HG03469 (cell line): ENCODE measurements around the gene DLGAP5.

Experiments
- ATAC-seq: cut with Tn5 transposase; IDR thresholded peaks from one replicate; pipeline ENCODE4 v1.9.1; 2021; ENCODE audit warnings: mild to moderate bottlenecking, moderate library complexity, moderate number of reproducible peaks; ENCODE audit not compliant: unreplicated experiment

The DLGAP5 gene

DNA sequence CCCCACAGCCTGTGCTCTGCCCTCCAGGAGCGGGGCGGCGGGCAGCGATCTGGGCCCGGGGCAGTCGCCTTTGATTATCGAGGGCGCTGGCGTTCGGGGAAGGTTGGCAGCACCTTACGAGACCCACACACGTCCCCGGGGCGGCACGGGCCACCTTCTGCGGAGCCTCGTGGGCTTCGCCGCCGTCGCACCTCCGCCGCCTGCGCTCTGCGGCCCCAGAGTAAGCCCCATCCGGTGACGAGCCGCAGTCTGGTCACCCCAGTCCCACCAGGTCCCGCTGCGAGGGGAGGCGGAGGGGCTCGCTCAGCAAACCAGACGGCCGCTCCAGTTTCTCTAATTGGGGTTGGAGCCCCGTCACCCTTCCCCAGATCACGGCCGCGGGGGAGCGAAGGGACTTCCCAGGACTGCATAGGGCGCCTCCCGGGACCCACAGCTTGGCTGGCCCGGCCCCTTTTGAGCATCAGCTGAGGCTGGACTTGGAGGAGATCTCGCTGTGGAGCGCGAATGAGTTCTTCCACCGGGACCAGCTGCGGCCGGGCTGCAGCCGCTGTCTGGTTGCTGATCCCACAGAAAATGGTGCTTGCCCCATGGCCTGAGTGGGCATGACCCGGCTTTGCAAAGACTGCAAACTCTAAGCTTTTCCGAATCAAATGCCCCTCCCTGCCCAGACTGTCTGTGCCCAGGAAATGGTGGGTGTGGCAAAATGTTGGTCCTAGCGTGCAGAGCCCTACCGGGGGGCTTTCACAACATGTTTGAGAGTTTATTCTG, 61.8 kb downstream of the DLGAP5 start:
- ATAC-seq, result peak; percentile 25

DNA sequence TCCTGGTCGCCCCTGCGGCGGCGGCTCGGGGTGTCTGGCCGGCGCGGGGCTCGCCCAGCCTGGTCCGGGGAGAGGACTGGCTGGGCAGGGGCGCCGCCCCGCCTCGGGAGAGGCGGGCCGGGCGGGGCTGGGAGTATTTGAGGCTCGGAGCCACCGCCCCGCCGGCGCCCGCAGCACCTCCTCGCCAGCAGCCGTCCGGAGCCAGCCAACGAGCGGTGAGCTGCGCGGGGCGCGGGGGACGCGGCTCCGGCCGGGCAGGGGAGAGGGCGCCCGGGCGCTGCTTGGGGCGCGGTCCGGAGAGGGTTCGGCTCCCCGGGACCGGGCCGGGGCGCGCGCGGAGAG, 62.3 kb downstream of the DLGAP5 start, which contains the start of gene LGALS3:
Gene LGALS3, plus strand, starts transcription at position 167 of the 342 bp plus-strand sequence. CDS start 8,122 bp downstream, outside the sequence.
- ATAC-seq, result peak; percentile 41

DNA sequence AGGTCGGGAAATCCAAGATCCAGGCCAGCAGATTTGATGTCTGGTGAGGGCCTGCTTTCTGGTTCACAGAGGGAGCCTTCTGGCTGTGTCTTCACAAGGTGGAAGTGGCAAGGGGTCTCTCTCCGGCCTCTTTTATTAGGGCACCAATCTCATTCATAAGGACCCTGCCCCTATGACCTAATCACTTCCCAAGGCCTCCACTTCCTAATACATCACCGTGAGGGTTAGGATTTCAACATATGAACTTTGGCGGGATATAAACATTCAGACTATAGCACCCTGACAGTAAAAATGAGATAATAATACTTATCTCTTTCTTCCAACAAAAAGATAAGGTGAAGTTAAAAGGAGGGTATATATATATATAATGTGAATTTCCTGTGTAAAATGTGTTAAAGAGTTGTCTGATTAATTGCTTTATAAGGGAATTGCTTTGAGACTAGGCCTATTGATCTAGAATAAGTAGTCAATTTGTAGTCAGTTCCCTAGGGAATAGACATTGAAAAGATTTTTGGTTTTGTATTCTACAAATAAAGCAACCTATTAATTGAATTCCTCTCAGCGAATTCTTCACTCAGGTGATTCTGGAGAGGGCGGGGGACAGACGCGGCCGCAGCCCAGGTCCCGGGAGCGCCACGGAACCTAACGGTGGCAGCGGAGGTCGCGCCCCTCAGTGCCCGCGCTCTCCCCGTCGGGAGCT, 62.8 kb downstream of the DLGAP5 start:
- no peak for ATAC-seq

DNA sequence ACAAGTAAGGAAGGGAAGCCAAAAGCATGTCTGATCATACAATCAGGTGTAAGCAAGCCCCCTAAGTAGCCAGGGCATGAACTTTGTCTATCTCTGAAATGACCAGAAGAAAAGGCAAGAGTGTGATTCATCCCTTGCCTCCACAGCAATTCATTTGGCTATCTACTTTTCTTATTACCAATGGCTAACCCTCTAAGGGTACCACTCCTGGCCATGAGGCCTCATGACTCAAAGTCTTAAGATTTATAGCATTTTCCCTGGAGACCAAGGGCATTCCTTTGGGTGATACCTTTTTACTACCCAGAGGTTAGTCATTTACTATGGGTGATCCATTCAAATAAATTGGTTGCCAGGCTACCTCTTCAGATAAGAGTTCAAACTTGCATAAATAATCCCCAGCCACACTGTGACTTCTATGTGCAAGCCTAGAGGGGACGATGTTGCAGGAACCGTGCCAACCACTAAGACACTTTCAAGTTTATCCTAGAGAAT, 63.9 kb downstream of the DLGAP5 start:
- no peak for ATAC-seq

DNA sequence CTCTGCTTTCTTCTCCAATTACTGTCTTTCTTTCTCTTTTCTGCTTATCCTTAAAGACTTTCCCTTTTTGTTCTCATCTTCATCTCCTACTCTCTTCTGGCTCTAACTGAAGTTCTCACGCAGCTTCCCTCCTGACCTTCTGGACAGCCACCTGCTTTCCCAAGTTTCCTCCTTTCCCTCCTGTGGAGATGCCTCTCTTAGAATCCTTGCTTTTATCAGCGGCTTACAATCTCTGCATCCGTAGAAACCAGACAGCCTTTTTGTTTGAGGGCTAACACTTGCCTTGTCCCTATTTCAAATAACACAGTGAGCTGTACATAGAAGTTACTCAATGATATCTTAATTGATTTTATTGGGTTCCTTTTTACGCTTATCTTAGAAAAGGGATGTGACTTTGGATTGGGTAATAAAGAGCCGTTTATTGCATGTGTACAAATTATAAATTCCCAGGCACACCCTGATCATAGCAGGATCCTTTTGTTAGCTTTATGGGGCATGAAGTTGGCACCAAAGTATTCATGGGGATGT, 64.4 kb downstream of the DLGAP5 start:
- no peak for ATAC-seq

DNA sequence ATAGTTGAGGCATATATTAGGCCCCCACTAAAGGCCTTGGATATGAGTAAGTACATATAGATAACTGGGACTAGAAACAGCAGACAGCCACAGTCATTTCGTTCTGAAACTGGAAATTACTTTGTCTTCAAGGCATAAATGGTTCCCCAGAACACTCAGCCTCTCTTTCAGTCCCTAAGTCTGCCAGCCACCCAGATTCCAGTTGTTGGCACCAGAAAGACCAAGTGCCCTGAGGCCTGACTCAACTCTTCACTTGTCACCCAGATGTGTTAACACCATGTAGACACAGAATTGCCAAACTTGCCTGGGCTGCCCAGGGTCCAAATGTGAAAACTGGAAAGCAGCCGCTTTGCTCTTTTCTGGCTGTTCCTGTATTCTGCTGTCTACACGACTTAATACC, 65.4 kb downstream of the DLGAP5 start:
- no peak for ATAC-seq

DNA sequence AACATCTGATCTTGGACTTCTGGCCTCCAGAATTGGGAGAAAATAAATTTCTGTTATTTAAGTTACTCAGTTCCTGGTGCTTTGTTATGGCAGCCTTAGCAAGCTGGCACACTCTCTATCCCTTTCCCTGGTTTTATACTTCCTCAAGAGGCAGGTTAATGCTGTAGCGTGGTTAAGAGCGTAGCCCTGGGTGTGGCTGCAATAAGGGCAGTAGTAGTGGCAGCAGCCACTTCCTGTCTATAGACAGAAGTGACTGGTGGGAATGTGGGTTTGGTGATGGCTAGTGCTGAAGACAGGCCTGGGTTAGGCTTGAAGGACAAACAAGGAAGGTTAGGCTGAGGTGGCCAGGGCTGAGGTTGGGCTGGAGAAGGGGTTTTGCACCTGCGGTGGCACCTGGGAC, 66.0 kb downstream of the DLGAP5 start:
- no peak for ATAC-seq

DNA sequence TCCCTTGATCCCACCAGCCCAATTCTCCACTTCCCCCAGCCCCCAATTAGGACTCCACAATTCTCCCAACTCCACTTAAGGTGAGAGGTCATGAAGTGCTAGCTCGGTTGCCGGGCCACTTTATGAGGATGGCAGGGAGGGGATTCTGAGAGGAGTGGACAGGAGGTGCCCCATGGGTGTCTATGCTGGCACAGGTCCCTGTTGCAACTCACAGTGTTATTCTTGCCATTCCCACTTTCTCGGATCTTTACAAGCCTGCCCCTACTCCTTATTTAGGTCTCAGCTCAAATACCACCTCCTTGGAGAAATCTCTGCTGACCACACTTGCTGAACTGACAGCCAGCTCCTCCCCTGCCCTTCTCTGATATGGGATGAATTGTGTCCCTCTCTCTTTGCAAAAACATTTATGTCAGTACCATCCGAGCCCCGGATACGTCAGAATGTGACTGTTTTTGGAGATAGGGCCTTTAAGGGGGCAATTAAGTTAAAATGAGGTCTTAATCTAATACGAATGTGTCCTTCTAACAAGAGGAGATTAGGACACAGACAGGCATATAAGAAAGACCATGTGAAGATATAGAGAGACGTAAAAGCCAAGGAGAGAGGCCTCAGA, 66.5 kb downstream of the DLGAP5 start:
- ATAC-seq, result no peak

DNA sequence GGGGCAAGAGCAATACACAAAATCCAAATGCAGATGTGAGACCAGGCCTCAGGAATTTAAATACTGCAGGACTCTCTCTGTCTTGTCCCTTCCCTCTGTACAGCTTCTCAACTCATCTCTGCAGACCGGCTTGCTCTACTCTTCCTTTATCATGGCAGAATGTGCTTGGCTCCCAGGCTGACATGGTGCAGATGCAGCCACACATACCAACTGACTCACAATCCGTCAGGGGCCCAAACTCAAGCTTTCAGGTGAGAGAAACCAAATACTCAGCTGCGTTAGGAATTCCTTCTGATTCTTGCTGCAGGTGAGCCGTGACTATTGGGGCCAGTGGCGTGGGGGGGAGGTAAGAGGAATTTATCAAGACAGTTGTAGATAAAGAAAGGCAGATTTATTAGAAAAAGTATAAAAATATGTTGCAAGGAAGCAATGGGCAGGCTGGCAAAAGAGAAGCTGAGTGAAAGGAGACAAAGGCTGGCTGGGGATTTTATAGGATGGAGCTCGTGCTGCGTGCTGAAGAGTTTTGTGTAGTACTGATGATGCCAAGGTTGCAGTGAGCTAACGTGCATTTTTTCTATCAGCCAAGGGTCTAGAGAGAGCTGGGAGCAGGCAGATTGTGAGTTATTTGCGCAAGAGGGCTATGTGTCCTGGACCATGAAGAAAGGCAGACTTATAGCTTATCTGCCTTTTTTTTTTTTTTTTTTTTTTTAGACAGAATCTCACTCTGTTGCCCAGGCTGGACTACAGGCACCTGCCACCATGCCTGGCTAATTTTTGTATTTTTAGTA, 67.3 kb downstream of the DLGAP5 start:
- no peak for ATAC-seq

DNA sequence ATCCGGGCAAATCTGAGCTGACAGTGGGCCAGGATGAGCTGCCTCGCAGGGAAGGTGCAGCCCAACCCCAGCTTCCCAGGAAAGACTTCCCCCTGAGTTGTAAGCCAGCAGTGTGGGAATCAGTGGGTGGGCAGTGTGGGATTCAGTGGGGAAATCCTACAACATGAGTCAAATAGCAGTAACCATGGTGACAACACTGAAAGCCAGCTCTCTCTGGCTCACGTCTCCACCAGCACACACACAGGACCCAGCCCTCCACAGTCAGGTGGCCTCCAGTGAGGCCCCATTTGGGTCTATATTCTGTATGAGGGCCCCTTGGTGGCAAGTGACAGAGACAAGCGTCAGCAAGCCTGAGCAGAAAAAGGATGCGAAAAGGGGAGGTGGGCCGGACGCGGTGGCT, 68.3 kb downstream of the DLGAP5 start:
- no peak for ATAC-seq

DNA sequence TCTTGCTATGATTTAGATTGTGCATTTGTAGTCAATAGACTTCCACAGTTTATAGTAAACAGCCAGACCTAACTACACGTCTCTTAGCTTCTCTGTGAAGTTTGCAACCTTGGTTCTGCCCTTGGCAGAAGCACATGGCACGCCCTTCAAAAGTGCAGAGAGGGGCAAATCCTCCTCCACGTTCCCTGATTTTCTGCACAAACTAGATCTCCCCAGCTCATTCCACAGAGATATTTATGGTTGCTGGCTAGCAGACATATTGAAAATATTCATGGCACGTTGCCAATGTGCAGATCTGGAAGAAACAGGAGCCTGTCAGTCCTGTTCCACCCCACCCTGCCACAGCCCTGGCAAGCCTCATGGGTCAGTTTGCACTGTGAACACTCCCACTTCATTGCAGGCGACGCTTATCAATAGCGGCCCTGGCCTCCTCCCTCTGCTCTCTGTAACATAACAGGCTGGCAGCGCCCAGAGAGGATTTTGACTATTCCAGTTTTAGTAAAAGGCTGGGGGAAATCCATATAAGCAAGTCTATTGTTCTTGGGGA, 68.9 kb downstream of the DLGAP5 start:
- no peak for ATAC-seq

DNA sequence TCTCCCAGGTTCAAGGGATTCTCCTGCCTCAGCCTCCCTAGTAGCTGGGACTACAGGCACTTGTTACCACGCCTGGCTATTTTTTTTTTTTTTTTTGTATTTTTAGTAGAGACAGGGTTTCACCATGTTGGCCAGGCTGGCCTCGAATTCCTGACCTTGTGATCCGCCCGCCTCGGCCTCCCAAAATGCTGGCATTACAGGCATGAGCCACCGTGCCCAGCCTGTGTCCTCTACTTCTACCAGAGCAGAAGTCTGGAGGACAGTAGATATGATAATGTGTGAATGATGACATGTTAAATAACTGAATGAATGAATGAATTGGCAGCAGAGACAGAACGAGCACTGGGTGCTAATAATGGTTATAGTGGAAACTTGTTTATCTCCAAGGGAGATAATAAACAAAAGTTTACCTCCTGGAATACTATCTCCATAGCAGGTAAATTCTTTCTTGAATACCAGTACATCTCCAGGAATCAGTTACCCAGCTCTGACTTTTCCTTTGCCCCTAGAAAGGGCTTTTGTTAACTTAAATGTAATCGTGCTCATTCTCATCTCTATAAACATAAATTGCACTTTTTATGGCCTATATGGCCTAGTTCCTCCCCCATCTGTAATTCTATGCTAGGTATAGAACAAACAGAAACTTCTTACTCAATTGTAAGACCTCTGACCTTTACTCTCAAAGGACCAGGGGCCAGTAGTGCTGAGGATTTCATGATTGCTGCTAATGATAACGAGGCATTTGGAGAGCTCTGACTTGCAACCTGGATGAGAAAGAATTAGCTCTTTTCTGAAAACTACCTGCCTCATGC, 69.6 kb downstream of the DLGAP5 start:
- no peak for ATAC-seq

DNA sequence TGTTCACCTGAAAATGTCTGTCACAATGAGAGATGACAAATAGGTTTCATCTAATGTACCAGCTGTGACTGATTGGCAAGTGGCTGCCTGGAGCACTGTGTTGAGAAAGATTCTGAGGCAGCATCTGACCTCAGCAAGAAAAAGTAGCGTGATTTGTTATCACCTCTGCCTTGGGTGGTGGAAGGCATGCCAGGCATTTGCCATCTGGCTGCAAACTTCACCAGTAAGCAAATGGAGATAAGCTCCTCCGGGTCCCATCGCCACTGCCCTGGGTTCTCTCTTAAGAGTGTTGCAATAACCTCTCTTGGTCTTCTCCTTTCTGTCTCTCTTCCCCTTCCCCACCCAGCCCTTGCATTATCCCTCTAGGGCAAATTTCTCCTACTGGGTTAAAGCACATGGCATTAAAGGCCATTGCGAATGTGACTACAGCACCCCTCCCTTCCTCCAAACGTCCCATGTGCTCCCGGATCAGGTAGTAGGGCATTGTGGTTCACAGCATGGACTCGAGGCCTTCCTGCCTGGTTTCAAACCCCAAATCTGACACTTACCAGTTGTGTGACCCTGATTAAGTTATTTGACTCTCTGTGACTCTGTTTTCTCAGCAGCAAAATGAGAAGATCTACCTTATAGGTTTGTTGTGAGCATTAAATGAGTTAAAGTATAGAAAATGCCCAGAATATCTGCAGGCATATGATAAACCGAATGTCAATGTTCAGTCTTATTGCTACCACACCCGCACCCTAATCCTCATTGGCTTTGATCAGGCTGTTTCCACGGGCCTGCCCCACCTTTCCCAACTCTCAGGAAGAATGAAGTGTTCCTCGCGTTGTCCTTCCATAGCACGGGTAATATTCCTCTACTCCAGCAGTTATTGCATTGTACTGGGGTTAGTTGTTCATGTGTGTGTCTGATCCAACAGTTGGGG, 70.6 kb downstream of the DLGAP5 start:
- ATAC-seq, result no peak

DNA sequence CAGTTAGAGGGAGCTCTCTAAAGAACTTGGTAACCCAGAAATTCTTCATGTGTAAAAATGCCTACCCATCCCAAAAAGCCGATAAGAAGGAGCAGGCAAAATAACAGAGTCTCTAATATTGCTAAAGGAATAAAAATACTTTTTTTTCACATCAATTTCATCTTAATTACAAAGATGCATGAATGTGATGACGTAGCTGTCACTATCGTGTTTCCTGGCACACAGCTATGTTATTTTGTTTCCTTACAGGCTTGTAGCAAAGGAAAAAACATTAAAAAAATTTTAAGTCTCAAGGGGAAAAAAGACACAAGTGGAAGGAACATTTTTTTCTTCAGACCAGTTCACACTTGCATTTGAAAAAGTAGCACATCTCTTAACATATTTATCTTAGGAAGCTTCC, 72.6 kb downstream of the DLGAP5 start:
- ATAC-seq, result no peak

DNA sequence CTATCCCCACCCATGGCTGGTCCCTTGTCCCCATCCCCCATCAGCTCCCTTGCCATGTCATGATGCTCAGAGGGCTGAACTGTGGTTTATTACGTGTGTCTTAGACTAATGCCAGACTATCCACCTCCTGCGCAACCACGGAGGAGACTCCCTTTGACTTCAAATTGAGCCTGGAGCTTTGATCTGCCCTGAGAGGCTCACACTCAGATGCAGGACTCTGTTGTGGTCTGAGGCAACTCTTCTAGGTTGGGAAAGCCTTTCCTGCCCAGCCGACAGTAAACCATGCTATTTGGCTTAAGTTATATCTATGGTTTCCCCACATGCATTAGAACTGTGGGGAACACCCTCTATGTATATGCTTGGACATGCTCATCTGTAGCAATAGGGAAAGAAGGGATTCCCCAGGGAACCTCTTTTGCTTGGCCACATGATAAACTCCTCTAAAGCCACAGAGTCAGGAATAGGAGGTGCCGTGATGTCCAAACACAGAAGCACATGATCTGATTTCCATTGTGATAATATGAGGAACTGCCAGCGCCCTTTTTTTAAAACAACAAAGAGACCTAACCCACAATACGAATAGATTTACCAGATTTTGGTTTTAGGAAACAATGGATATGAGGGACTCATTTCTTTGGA, 73.5 kb downstream of the DLGAP5 start:
- no peak for ATAC-seq

DNA sequence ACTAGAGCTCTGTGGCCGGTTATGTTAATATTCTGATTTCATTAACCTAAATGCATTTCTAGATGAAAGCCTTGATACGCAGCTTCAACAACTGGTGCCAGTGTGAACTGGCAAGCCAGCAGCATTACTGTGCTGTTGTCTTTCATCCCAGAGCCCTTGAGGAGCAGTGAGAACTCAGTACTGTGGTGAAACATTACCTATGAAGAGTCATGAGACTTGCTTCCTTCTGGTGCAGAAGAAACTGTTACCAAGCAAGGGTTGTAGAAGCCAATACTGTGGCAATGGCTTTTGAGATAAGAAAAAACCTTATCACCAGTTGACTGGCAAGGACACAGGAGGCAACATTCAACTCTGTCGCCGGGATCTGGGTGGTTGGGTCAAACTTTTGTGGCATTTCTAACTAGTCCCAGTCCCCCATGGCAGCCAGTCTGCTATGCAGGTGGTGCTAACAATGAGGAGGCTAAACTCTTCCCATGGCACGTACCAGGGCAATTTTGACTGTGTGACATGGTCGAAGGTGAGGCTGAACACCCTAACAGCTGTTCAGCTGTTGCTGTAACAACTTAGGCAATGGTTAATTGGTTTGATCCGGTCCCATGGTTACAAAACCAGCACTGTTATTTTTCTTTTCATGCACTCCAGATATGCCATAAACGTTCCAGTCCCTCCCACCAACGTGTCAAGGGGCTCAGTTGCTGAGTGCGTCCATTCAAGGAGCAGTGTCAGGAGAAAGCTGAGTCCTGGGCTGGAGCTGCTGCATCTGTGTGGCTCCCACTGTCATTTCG, 74.9 kb downstream of the DLGAP5 start:
- no peak for ATAC-seq

DNA sequence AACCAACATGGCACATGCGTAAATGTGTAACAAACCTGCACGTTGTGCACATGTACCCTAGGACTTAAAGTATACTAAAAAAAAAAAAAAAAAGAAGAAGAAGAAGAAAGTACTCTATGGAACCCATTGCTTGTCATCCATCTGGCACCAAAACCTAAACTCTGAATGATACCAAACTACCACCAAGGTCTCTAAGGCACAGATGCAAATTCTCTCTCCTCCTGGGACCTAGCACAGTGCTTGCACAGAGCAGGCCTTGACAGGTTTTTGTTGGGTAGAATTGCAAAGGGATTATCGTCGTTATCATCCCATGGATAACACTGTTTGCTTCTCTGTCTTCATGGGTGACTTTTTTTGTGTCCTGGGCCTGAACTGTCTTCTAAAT, 75.5 kb downstream of the DLGAP5 start:
- no peak for ATAC-seq
